ENCODE measurements around the gene IL17RB.
A peak's percentile ranks its signal among the peaks of the same experiment; 100 is the strongest.

The IL17RB gene

GRCh38 chr3:53846134-53846850, at the start of gene IL17RB, which contains the start of gene CHDH:
Gene IL17RB, plus strand, starts transcription at chr3:53846568. Its CDS starts 21 bp downstream, at chr3:53846589.
Gene CHDH, minus strand, starts transcription at chr3:53846419. Its CDS starts 22,411 bp downstream, at chr3:53824008.
- no peak; the same call in 1 of the 2 replicates for TF ChIP-seq EP300 (IDR thresholded peaks at IDR 0.05; ENCODE audit: borderline replicate concordance)
- peak; percentile 89 for TF ChIP-seq MAX (IDR thresholded peaks at IDR 0.05)
- TF ChIP-seq TCF12 (IDR thresholded peaks at IDR 0.05; ENCODE audit: low read depth), result peak; percentile 47; the same call in 1 of the 2 replicates
- 0 out of 2 replicates have a peak, but pooled peaks have one; percentile 16 for TF ChIP-seq YY1 (IDR thresholded peaks at IDR 0.05; ENCODE audit: low read depth)
- no peak for TF ChIP-seq NFIC (IDR thresholded peaks at IDR 0.05)

DNA sequence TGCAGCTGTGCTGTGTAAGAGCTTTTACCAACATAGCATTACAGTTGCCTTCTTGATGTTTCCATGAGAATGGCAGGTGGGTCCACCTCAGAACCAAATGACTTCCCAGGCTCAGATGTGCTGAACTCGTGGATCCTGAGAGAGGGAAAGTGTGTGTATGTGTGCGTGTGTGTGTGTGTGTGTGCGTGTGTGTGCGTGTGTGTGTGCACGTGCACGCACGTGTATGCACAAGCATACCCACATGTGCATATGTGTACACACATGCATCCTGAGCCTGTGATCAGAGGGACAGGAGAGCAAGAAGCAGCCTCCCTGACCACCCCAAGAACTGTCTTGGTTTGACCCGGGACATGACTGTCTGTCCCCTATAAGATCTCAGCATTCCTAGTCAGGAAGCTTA, 48.2 kb upstream of the IL17RB start:
- TF ChIP-seq CREB1 (IDR thresholded peaks at IDR 0.05; ENCODE audit: low read depth), result no peak

- TF ChIP-seq TCF12 (IDR thresholded peaks at IDR 0.05; ENCODE audit: low read depth) (no peak), NFIC (IDR thresholded peaks at IDR 0.05) (no peak), EP300 (IDR thresholded peaks at IDR 0.05; ENCODE audit: borderline replicate concordance) (no peak), FOXM1 (IDR thresholded peaks at IDR 0.05; ENCODE audit: borderline replicate concordance, low read depth) (no peak), TAF1 (IDR thresholded peaks at IDR 0.05; ENCODE audit: low read depth) (no peak), RAD21 (IDR thresholded peaks at IDR 0.05; ENCODE audit: low read depth) (no peak), TEAD4 (IDR thresholded peaks at IDR 0.05) (no peak), MAX (IDR thresholded peaks at IDR 0.05) (no peak), EGR1 (IDR thresholded peaks at IDR 0.05) (no peak), USF1 (IDR thresholded peaks at IDR 0.05) (no peak), CREB1 (IDR thresholded peaks at IDR 0.05; ENCODE audit: low read depth) (no peak), YY1 (IDR thresholded peaks at IDR 0.05; ENCODE audit: low read depth) (no peak), ZBTB7A (IDR thresholded peaks at IDR 0.05; ENCODE audit: low read depth) (no peak), CEBPB (IDR thresholded peaks at IDR 0.05) (no peak)
- TF ChIP-seq, protein P1, sequence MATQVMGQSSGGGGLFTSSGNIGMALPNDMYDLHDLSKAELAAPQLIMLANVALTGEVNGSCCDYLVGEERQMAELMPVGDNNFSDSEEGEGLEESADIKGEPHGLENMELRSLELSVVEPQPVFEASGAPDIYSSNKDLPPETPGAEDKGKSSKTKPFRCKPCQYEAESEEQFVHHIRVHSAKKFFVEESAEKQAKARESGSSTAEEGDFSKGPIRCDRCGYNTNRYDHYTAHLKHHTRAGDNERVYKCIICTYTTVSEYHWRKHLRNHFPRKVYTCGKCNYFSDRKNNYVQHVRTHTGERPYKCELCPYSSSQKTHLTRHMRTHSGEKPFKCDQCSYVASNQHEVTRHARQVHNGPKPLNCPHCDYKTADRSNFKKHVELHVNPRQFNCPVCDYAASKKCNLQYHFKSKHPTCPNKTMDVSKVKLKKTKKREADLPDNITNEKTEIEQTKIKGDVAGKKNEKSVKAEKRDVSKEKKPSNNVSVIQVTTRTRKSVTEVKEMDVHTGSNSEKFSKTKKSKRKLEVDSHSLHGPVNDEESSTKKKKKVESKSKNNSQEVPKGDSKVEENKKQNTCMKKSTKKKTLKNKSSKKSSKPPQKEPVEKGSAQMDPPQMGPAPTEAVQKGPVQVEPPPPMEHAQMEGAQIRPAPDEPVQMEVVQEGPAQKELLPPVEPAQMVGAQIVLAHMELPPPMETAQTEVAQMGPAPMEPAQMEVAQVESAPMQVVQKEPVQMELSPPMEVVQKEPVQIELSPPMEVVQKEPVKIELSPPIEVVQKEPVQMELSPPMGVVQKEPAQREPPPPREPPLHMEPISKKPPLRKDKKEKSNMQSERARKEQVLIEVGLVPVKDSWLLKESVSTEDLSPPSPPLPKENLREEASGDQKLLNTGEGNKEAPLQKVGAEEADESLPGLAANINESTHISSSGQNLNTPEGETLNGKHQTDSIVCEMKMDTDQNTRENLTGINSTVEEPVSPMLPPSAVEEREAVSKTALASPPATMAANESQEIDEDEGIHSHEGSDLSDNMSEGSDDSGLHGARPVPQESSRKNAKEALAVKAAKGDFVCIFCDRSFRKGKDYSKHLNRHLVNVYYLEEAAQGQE (IDR thresholded peaks at IDR 0.05; ENCODE audit: low read depth), result no peak
These were observed 47.0 kb upstream of the IL17RB start for GRCh38 chr3:53799338-53799865.

DNA sequence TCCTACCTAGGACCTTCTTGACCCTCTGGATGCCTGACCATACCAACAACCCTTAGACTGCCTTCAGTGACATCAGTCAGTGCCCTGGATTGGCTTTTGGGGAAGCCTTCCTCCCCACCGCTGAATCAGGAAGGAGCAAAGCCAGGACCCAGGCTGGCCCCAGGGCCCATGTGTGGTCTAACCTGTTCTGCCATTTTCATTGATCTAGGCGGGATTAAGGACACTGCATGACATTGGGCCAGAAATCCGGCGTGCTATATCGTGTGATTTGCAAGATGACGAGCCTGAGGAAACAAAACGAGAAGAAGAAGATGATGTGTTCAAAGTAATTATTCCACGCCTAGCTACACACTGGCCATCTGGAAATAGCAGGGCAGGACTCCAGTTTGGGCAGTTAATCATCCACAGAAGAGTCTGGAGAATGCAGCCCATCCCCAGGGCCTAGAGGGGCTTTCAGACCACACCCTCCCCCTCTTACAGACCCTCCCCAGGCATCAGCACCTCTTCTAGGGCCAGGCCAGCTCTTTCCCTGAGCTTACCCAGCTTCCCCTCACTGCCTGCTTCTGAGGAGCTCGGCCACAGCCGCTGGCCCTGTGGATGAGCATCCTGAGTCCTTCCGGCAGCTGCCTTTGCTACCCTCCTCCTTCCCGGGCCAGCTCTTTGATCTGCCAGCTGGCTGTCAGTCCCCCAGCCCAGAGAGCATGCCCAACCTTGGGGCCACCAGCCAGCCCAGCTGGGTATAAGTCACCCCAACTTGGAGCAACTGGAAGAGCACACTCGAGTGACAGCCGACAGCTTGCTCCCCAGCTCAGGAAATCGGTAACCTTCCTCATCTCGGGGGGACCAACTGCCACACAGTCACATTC, 46.1 kb upstream of the IL17RB start:
- TF ChIP-seq YY1 (IDR thresholded peaks at IDR 0.05; ENCODE audit: low read depth), result no peak
- TF ChIP-seq ZBTB7A (IDR thresholded peaks at IDR 0.05; ENCODE audit: low read depth), result no peak

GRCh38 chr3:53801319-53801718, 45.0 kb upstream of the IL17RB start:
- TF ChIP-seq ZBTB7A (IDR thresholded peaks at IDR 0.05; ENCODE audit: low read depth) (no peak), TAF1 (IDR thresholded peaks at IDR 0.05; ENCODE audit: low read depth) (no peak), RAD21 (IDR thresholded peaks at IDR 0.05; ENCODE audit: low read depth) (no peak), YY1 (IDR thresholded peaks at IDR 0.05; ENCODE audit: low read depth) (no peak)

- TF ChIP-seq TCF12 (IDR thresholded peaks at IDR 0.05; ENCODE audit: low read depth) (no peak), NFIC (IDR thresholded peaks at IDR 0.05) (no peak), CEBPB (IDR thresholded peaks at IDR 0.05) (no peak), TEAD4 (IDR thresholded peaks at IDR 0.05) (no peak), RAD21 (IDR thresholded peaks at IDR 0.05; ENCODE audit: low read depth) (no peak), TAF1 (IDR thresholded peaks at IDR 0.05; ENCODE audit: low read depth) (no peak), CREB1 (IDR thresholded peaks at IDR 0.05; ENCODE audit: low read depth) (no peak), USF1 (IDR thresholded peaks at IDR 0.05) (no peak), FOXM1 (IDR thresholded peaks at IDR 0.05; ENCODE audit: borderline replicate concordance, low read depth) (no peak), YY1 (IDR thresholded peaks at IDR 0.05; ENCODE audit: low read depth) (no peak), MAX (IDR thresholded peaks at IDR 0.05) (no peak), ZBTB7A (IDR thresholded peaks at IDR 0.05; ENCODE audit: low read depth) (no peak), EP300 (IDR thresholded peaks at IDR 0.05; ENCODE audit: borderline replicate concordance) (no peak), EGR1 (IDR thresholded peaks at IDR 0.05) (no peak)
- TF ChIP-seq, protein P1 (IDR thresholded peaks at IDR 0.05; ENCODE audit: low read depth), result no peak
These were observed 44.0 kb upstream of the IL17RB start for GRCh38 chr3:53802256-53802880.

All from Ishikawa (cell line).